ENCODE results near the gene ABHD17A.

ABHD17A gene

GRCh38 chr19:1905863-1906375, 20.6 kb upstream of the ABHD17A start:
- no peak for TF ChIP-seq EP300 (IDR thresholded peaks at IDR 0.05; ENCODE audit: borderline replicate concordance)
- no peak for TF ChIP-seq RAD21 (IDR thresholded peaks at IDR 0.05; ENCODE audit: low read depth)
- TF ChIP-seq, protein P1, sequence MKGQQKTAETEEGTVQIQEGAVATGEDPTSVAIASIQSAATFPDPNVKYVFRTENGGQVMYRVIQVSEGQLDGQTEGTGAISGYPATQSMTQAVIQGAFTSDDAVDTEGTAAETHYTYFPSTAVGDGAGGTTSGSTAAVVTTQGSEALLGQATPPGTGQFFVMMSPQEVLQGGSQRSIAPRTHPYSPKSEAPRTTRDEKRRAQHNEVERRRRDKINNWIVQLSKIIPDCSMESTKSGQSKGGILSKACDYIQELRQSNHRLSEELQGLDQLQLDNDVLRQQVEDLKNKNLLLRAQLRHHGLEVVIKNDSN (IDR thresholded peaks at IDR 0.05) = no peak
- no peak; the same call in 1 of the 2 replicates for TF ChIP-seq TAF1 (IDR thresholded peaks at IDR 0.05; ENCODE audit: low read depth)
- TF ChIP-seq TCF12 (IDR thresholded peaks at IDR 0.05; ENCODE audit: low read depth) = no peak
- TF ChIP-seq, protein P2, sequence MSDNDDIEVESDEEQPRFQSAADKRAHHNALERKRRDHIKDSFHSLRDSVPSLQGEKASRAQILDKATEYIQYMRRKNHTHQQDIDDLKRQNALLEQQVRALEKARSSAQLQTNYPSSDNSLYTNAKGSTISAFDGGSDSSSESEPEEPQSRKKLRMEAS (IDR thresholded peaks at IDR 0.05) = no peak
- no peak for TF ChIP-seq TEAD4 (IDR thresholded peaks at IDR 0.05)
- TF ChIP-seq CREB1 (IDR thresholded peaks at IDR 0.05; ENCODE audit: low read depth) = no peak
- TF ChIP-seq FOXM1 (IDR thresholded peaks at IDR 0.05; ENCODE audit: borderline replicate concordance, low read depth) = no peak
- TF ChIP-seq NFIC (IDR thresholded peaks at IDR 0.05) = no peak
- no peak for TF ChIP-seq YY1 (IDR thresholded peaks at IDR 0.05; ENCODE audit: low read depth)

GRCh38 chr19:1905110-1905862, 20.0 kb upstream of the ABHD17A start, which contains the start of the genes ADAT3 and SCAMP4:
Gene ADAT3 (plus strand): TSS chr19:1905399. CDS start chr19:1912048, 6,649 bp downstream.
Gene SCAMP4 (plus strand): TSS chr19:1905399. CDS start chr19:1915020, 9,621 bp downstream.
- TF ChIP-seq RAD21 (IDR thresholded peaks at IDR 0.05; ENCODE audit: low read depth) (no peak), TEAD4 (IDR thresholded peaks at IDR 0.05) (no peak; the same call in 1 of the 2 replicates), TAF1 (IDR thresholded peaks at IDR 0.05; ENCODE audit: low read depth) (peak; percentile 73), NFIC (IDR thresholded peaks at IDR 0.05) (peak; percentile 28; the same call in 1 of the 2 replicates), EP300 (IDR thresholded peaks at IDR 0.05; ENCODE audit: borderline replicate concordance) (no peak), FOXM1 (IDR thresholded peaks at IDR 0.05; ENCODE audit: borderline replicate concordance, low read depth) (no peak), CREB1 (IDR thresholded peaks at IDR 0.05; ENCODE audit: low read depth) (0 out of 2 replicates have a peak, but pooled peaks have one; percentile 54), CEBPB (IDR thresholded peaks at IDR 0.05) (no peak), EGR1 (IDR thresholded peaks at IDR 0.05) (no peak), ZBTB7A (IDR thresholded peaks at IDR 0.05; ENCODE audit: low read depth) (0 out of 2 replicates have a peak, but pooled peaks have one; percentile 22), TCF12 (IDR thresholded peaks at IDR 0.05; ENCODE audit: low read depth) (peak; percentile 26), REST (IDR thresholded peaks at IDR 0.05; ENCODE audit: low read depth) (no peak), YY1 (IDR thresholded peaks at IDR 0.05; ENCODE audit: low read depth) (0 out of 2 replicates have a peak, but pooled peaks have one; percentile 49)
- TF ChIP-seq, protein P2 (IDR thresholded peaks at IDR 0.05) = peak; percentile 80
- TF ChIP-seq, protein P1 (IDR thresholded peaks at IDR 0.05) = peak; percentile 98

GRCh38 chr19:1904860-1905109, 19.5 kb upstream of the ABHD17A start:
- TF ChIP-seq REST (IDR thresholded peaks at IDR 0.05; ENCODE audit: low read depth) (no peak), EP300 (IDR thresholded peaks at IDR 0.05; ENCODE audit: borderline replicate concordance) (no peak), ZBTB7A (IDR thresholded peaks at IDR 0.05; ENCODE audit: low read depth) (no peak), YY1 (IDR thresholded peaks at IDR 0.05; ENCODE audit: low read depth) (no peak), CEBPB (IDR thresholded peaks at IDR 0.05) (no peak), NFIC (IDR thresholded peaks at IDR 0.05) (no peak), CREB1 (IDR thresholded peaks at IDR 0.05; ENCODE audit: low read depth) (no peak), TEAD4 (IDR thresholded peaks at IDR 0.05) (no peak), EGR1 (IDR thresholded peaks at IDR 0.05) (no peak), RAD21 (IDR thresholded peaks at IDR 0.05; ENCODE audit: low read depth) (no peak), TAF1 (IDR thresholded peaks at IDR 0.05; ENCODE audit: low read depth) (no peak), TCF12 (IDR thresholded peaks at IDR 0.05; ENCODE audit: low read depth) (no peak), FOXM1 (IDR thresholded peaks at IDR 0.05; ENCODE audit: borderline replicate concordance, low read depth) (no peak)
- TF ChIP-seq, protein P2 (IDR thresholded peaks at IDR 0.05) = no peak
- TF ChIP-seq, protein P1 (IDR thresholded peaks at IDR 0.05) = no peak

DNA sequence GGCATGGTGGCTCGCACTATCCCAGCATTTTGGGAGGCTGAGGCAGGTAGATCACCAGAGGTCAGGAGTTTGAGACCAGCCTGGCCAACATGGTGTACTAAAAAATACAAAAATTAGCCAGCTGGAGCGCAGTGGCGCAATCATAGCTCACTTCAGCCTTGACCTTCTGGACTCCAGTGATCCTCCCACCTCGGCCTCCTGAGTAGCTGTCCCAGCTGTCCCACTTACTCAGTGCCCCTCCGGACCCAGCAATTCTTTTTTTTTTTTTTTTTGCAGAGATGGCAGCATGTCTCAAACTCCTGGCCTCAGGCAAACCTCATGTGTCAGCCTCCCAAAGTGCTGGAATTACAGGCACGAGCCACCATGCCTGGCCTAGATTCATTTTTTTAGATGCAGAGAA, 17.6 kb upstream of the ABHD17A start:
- TF ChIP-seq EP300 (IDR thresholded peaks at IDR 0.05; ENCODE audit: borderline replicate concordance) (no peak), YY1 (IDR thresholded peaks at IDR 0.05; ENCODE audit: low read depth) (no peak), TEAD4 (IDR thresholded peaks at IDR 0.05) (no peak), TAF1 (IDR thresholded peaks at IDR 0.05; ENCODE audit: low read depth) (no peak), FOXM1 (IDR thresholded peaks at IDR 0.05; ENCODE audit: borderline replicate concordance, low read depth) (no peak), CREB1 (IDR thresholded peaks at IDR 0.05; ENCODE audit: low read depth) (no peak), REST (IDR thresholded peaks at IDR 0.05; ENCODE audit: low read depth) (no peak), TCF12 (IDR thresholded peaks at IDR 0.05; ENCODE audit: low read depth) (no peak)
- TF ChIP-seq, protein P2 (IDR thresholded peaks at IDR 0.05) = no peak

Data from Ishikawa (cell line).